ENCODE data around the gene DYNC1I1.

GRCh38 chr7:95963446-95963990 lies 191.2 kb downstream of the DYNC1I1 start:
- TF ChIP-seq POLR2A (IDR thresholded peaks at IDR 0.05) = no peak
- no peak for TF ChIP-seq EP300 (IDR thresholded peaks at IDR 0.05)

Measured in suprapubic skin (tissue), 2 donors.